ENCODE data around the gene MEX3A.
"Not testable (repeated sequence)": the region's sequence is repeated elsewhere in the genome, so short reads cannot be mapped to it uniquely, and the experiment has no call there.

The MEX3A gene

GRCh38 chr1:156118177-156118868 lies 36.1 kb upstream of the MEX3A start:
- no peak for DNase-seq (ENCODE audit: low read depth in 2 of 2)

GRCh38 chr1:156117414-156118176 lies 35.3 kb upstream of the MEX3A start:
- DNase-seq (ENCODE audit: low read depth in 2 of 2) = no peak

- not testable (repeated sequence) for DNase-seq (ENCODE audit: low read depth in 2 of 2)
These were observed 34.5 kb upstream of the MEX3A start for GRCh38 chr1:156116731-156117130.

- no peak for DNase-seq (ENCODE audit: low read depth in 2 of 2)
These were observed 33.5 kb upstream of the MEX3A start for GRCh38 chr1:156115514-156116374.

GRCh38 chr1:156114919-156115513 lies 32.8 kb upstream of the MEX3A start:
- DNase-seq (ENCODE audit: low read depth in 2 of 2) = no peak

GRCh38 chr1:156114101-156114918 lies 32.0 kb upstream of the MEX3A start, which contains the start of gene LMNA:
LMNA (plus strand) TSS chr1:156114711; CDS start chr1:156114919, 208 bp downstream.
- peak; percentile 63 to 82 for DNase-seq (ENCODE audit: low read depth in 2 of 2)

- DNase-seq (ENCODE audit: low read depth in 2 of 2) = no peak
These were observed 31.2 kb upstream of the MEX3A start for GRCh38 chr1:156113282-156113950.

- DNase-seq (ENCODE audit: low read depth in 2 of 2) = no peak
These were observed 30.2 kb upstream of the MEX3A start for GRCh38 chr1:156112276-156113137.

GRCh38 chr1:156111355-156111962 lies 29.2 kb upstream of the MEX3A start:
- no peak for DNase-seq (ENCODE audit: low read depth in 2 of 2)

GRCh38 chr1:156110252-156110651 lies 28.0 kb upstream of the MEX3A start:
- no peak for DNase-seq (ENCODE audit: low read depth in 2 of 2)

GRCh38 chr1:156108664-156109241 lies 26.5 kb upstream of the MEX3A start:
- DNase-seq (ENCODE audit: low read depth in 2 of 2) = no peak

GRCh38 chr1:156108057-156108456 lies 25.8 kb upstream of the MEX3A start:
- no peak for DNase-seq (ENCODE audit: low read depth in 2 of 2)

GRCh38 chr1:156106624-156107488 lies 24.6 kb upstream of the MEX3A start:
- DNase-seq (ENCODE audit: low read depth in 2 of 2) = no peak

- no peak for DNase-seq (ENCODE audit: low read depth in 2 of 2)
These were observed 22.9 kb upstream of the MEX3A start for GRCh38 chr1:156104861-156105832.

- DNase-seq (ENCODE audit: low read depth in 2 of 2) = no peak
These were observed 22.0 kb upstream of the MEX3A start for GRCh38 chr1:156104065-156104810.

GRCh38 chr1:156103521-156103947 lies 21.3 kb upstream of the MEX3A start:
- DNase-seq (ENCODE audit: low read depth in 2 of 2) = no peak

All from stimulated activated CD8-positive, alpha-beta memory T cell treated with anti-CD3 and anti-CD28 coated beads, Interleukin-15, amount 100 ng/mL, for 4 hours (primary cell).